ENCODE results near the gene INPP5J. TPM values are rescaled to one million over a fixed set of nuclear protein-coding genes. Genes with fewer than 3 reads are reported as not detected.

INPP5J gene
- total and polyA plus RNA-seq, 12 donors: 0.48 to 8.1 (median 2.3) TPM

DNA sequence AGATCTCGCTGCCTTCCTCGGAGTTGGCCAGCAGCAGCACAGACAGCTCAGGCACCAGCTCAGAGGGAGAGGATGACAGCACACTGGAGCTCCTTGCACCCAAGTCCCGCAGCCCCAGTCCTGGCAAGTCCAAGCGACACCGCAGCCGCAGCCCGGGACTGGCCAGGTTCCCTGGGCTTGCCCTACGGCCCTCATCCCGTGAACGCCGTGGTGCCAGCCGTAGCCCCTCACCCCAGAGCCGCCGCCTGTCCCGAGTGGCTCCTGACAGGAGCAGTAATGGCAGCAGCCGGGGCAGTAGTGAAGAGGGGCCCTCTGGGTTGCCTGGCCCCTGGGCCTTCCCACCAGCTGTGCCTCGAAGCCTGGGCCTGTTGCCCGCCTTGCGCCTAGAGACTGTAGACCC, 11.1 kb downstream of the INPP5J start:
- no peaks in the 10 kb centered on the region for H3K27me3 ChIP-seq
- no peak for DNase-seq
- WGBS, 4 donors: 92 to 97% (median 95%) methylated on average over 2 to 19 of the region's 19 CpGs
- intact Hi-C loops (cut with DNase I): no loop called here
- H3K9me3 ChIP-seq (replicated peaks in 1 of 3): no peaks in the 10 kb centered on the region
- H3K27ac ChIP-seq: no peak overlapping the region
- H3K36me3 ChIP-seq (replicated peaks in 1 of 2): no peaks in the 10 kb centered on the region
- no peaks in the 10 kb centered on the region for H3K4me1 ChIP-seq (replicated peaks in 1 of 2)
- H3K4me3 ChIP-seq: no peak overlapping the region
- TF ChIP-seq CTCF (IDR thresholded peaks at IDR 0.05): no peak
- no peak for TF ChIP-seq POLR2A (IDR thresholded peaks at IDR 0.05)

GRCh38 chr22:31134688-31135087, 11.9 kb downstream of the INPP5J start:
- TF ChIP-seq CTCF (IDR thresholded peaks at IDR 0.05): no peak
- no peak for TF ChIP-seq POLR2A (IDR thresholded peaks at IDR 0.05)
- Histone ChIP-seq H3K9me3 (replicated peaks in 1 of 3) (no peaks in the 10 kb centered on the region), H3K4me3 (no peak overlapping the region), H3K27me3 (no peaks in the 10 kb centered on the region), H3K4me1 (replicated peaks in 1 of 2) (no peaks in the 10 kb centered on the region), H3K36me3 (replicated peaks in 1 of 2) (no peaks in the 10 kb centered on the region), H3K27ac (no peak overlapping the region)
- 82 to 86% (median 84%) methylated on average over 4 of the region's 4 CpGs for WGBS, 4 donors
- intact Hi-C loops (cut with DNase I): no loop called here
- no peak for DNase-seq

DNA sequence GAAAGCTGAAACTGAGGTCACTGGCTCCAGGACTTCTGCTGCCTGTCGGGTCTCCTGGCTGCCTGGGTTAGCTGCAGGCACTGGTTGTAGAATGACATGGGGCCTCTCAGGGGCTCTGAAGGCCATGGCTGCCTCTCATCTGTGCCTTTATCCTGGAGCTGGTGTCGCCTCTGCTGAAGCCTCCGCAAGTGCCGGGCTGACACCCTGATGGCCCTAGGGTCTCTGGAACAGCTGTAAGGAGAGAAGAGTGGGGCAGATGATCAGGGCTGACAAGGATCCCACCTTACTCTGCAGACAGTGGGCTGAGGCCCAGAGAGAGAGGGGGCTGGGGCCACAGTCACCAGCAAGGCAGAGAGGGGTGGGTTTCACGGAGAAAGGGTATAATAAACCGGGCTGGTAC, 12.9 kb downstream of the INPP5J start:
- intact Hi-C loops (cut with DNase I): no loop called here

GRCh38 chr22:31136155-31136554, 13.4 kb downstream of the INPP5J start:
- intact Hi-C loops (cut with DNase I): no loop called here
- Histone ChIP-seq H3K9me3 (replicated peaks in 1 of 3) (no peaks in the 10 kb centered on the region), H3K4me3 (no peak overlapping the region), H3K36me3 (replicated peaks in 1 of 2) (no peaks in the 10 kb centered on the region), H3K27ac (no peak overlapping the region), H3K4me1 (replicated peaks in 1 of 2) (no peaks in the 10 kb centered on the region), H3K27me3 (no peaks in the 10 kb centered on the region)
- no peak for DNase-seq
- 85 to 88% (median 87%) methylated on average over 7 to 9 of the region's 9 CpGs for WGBS, 4 donors
- TF ChIP-seq POLR2A (IDR thresholded peaks at IDR 0.05): no peak
- TF ChIP-seq CTCF (IDR thresholded peaks at IDR 0.05): no peak

More for the DNA sequence above, 12.9 kb downstream of the INPP5J start:
- TF ChIP-seq POLR2A (IDR thresholded peaks at IDR 0.05) (no peak), CTCF (IDR thresholded peaks at IDR 0.05) (no peak)
- no peaks in the 10 kb centered on the region for H3K4me1 ChIP-seq (replicated peaks in 1 of 2)
- H3K27me3 ChIP-seq: no peaks in the 10 kb centered on the region
- H3K4me3 ChIP-seq: no peak overlapping the region
- no peak for DNase-seq
- H3K9me3 ChIP-seq (replicated peaks in 1 of 3): no peaks in the 10 kb centered on the region
- H3K27ac ChIP-seq: no peak overlapping the region
- 87 to 100% (median 94%) methylated on average over 2 to 6 of the region's 6 CpGs for WGBS, 4 donors
- no peaks in the 10 kb centered on the region for H3K36me3 ChIP-seq (replicated peaks in 1 of 2)
